ENCODE results near the gene MEIS3. TPM values are rescaled to one million over a fixed set of nuclear protein-coding genes. Genes with fewer than 3 reads are reported as not detected.

Gene MEIS3
- polyA plus RNA-seq, 1 donor from 2014 or later = not detected

Other genes starting within 250 kb of the MEIS3 start
- 5.1 TPM for gene BBC3, start 188.3 kb downstream of the MEIS3 start, polyA plus RNA-seq
- gene CCDC9, start 163.0 kb downstream of the MEIS3 start, polyA plus RNA-seq = 16.0 TPM
- gene INAFM1, start 144.6 kb downstream of the MEIS3 start, polyA plus RNA-seq = 2.3 TPM
- gene C5AR1, start 109.7 kb downstream of the MEIS3 start, polyA plus RNA-seq = 0.30 TPM
- gene C5AR2, start 87.4 kb downstream of the MEIS3 start, polyA plus RNA-seq = 0.06 TPM
- gene DHX34, start 70.2 kb downstream of the MEIS3 start, polyA plus RNA-seq = 13.3 TPM
- gene SLC8A2, start 52.4 kb upstream of the MEIS3 start, polyA plus RNA-seq = not detected
- gene KPTN, start 64.7 kb upstream of the MEIS3 start, polyA plus RNA-seq = 6.5 TPM
- 95.3 TPM for gene NAPA, start 95.5 kb upstream of the MEIS3 start, polyA plus RNA-seq
- gene ZNF541, start 153.6 kb upstream of the MEIS3 start, polyA plus RNA-seq = not detected
- gene BICRA, start 189.6 kb upstream of the MEIS3 start, polyA plus RNA-seq = 0.71 TPM